Posterior cingulate gyrus (tissue), 11 donors: ENCODE measurements around the gene NNMT.

Source experiments
- DNase-seq, 10 donors: peaks; one replicate each; pipeline versions ENCODE4 v3.0.0 to v3.0.0-alpha.2; 2020 to 2021; ENCODE audit warnings: mixed read lengths in 3 of 10
- intact Hi-C: fragments of 100-400 bp; cut with DNase I; formaldehyde crosslinking; loops from one replicate; pipeline ENCODE4 v1.15.1; 2023

Gene NNMT

GRCh38 chr11:114261791-114262190 is 34.4 kb upstream of the NNMT start:
- peak in 1 of 10 donors; percentile 9 for DNase-seq
- intact Hi-C loops, result loop anchor here (1.0 to 5.0 kb wide), 6 partner anchors 202 to 954 kb away; partner anchors contain the start of gene ZBTB16

GRCh38 chr11:114262681-114263512 is 33.3 kb upstream of the NNMT start:
- intact Hi-C loops, result loop anchor here (5.0 kb wide), 2 partner anchors 456 to 956 kb away; no protein-coding TSS in a partner anchor
- peak in 5 of 10 donors; percentile 43 to 90 (median 44) for DNase-seq

- intact Hi-C loops, result loop anchor here (5.0 kb wide), 2 partner anchors 456 to 956 kb away; no protein-coding TSS in a partner anchor
- peak in 1 of 10 donors; percentile 1 for DNase-seq
These were observed 32.6 kb upstream of the NNMT start for GRCh38 chr11:114263513-114264170.

- intact Hi-C loops, result loop anchor here (5.0 kb wide), 2 partner anchors 457 to 957 kb away; no protein-coding TSS in a partner anchor
These were observed 31.8 kb upstream of the NNMT start for GRCh38 chr11:114264381-114264780.

GRCh38 chr11:114265122-114265878 is 30.9 kb upstream of the NNMT start:
- peak in 1 of 10 donors; percentile 40 for DNase-seq
- intact Hi-C loops, result no loop called here

More at GRCh38 chr11:114264381-114264780, 31.8 kb upstream of the NNMT start:
- DNase-seq, result peak in 1 of 10 donors; percentile 3

- intact Hi-C loops, result no loop called here
- no peak for DNase-seq
These were observed 26.7 kb upstream of the NNMT start for GRCh38 chr11:114269498-114269897.

- intact Hi-C loops, result no loop called here
- DNase-seq, result no peak
These were observed 25.5 kb upstream of the NNMT start for GRCh38 chr11:114270531-114271270.

GRCh38 chr11:114271316-114271715 is 24.9 kb upstream of the NNMT start:
- intact Hi-C loops, result no loop called here
- DNase-seq, result no peak

GRCh38 chr11:114272311-114272710 is 23.9 kb upstream of the NNMT start:
- DNase-seq, result no peak
- intact Hi-C loops, result no loop called here

GRCh38 chr11:114273071-114273470 is 23.1 kb upstream of the NNMT start:
- intact Hi-C loops, result no loop called here

GRCh38 chr11:114273890-114274635 is 22.1 kb upstream of the NNMT start:
- intact Hi-C loops, result no loop called here
- no peak for DNase-seq

More at GRCh38 chr11:114273071-114273470, 23.1 kb upstream of the NNMT start:
- DNase-seq, result no peak

GRCh38 chr11:114274637-114275036 is 21.6 kb upstream of the NNMT start:
- intact Hi-C loops, result no loop called here

GRCh38 chr11:114275280-114275679 is 20.9 kb upstream of the NNMT start:
- DNase-seq, result peak in 2 of 10 donors; percentile 37 to 42

More at GRCh38 chr11:114274637-114275036, 21.6 kb upstream of the NNMT start:
- no peak for DNase-seq

GRCh38 chr11:114276077-114276476 is 20.1 kb upstream of the NNMT start:
- intact Hi-C loops, result no loop called here
- DNase-seq, result no peak

More at GRCh38 chr11:114275280-114275679, 20.9 kb upstream of the NNMT start:
- intact Hi-C loops, result no loop called here

- no peak for DNase-seq
- intact Hi-C loops, result no loop called here
These were observed 18.4 kb upstream of the NNMT start for GRCh38 chr11:114277637-114278341.

- no peak for DNase-seq
- intact Hi-C loops, result no loop called here
These were observed 17.7 kb upstream of the NNMT start for GRCh38 chr11:114278342-114279065.

- intact Hi-C loops, result no loop called here
- no peak for DNase-seq
These were observed 16.2 kb upstream of the NNMT start for GRCh38 chr11:114279792-114280546.
